Measurements from ENCODE around the gene CHN1. TPM values are rescaled to one million over a fixed set of nuclear protein-coding genes. Genes with fewer than 3 reads are reported as not detected.

The CHN1 gene
- total and polyA plus RNA-seq, 2 of the 8 experiments (the other 6 are each of a cell fraction or from before 2014, with no cell fraction given) = 54.0 to 65.7 TPM

- no peak overlapping the region for H2BK15ac ChIP-seq (ENCODE audit: low read length)
- H3K4me3 ChIP-seq (ENCODE audit: extremely low read depth in 1 of 4, insufficient read depth in 2 of 4, low read depth in 3 of 4, low read length in 4 of 4) = no peak overlapping the region
- H3K27ac ChIP-seq (ENCODE audit: low read depth, low read length) = no peak overlapping the region
- peak overlapping the region; percentile 47 for H3K23ac ChIP-seq (ENCODE audit: insufficient read length)
- peak overlapping the region; percentile 27; the same call in 1 of the 2 replicates for H2BK20ac ChIP-seq (ENCODE audit: low read length)
- DNase-seq (ENCODE audit: low read depth in 1 of 2, low spot score in 2 of 2) = no peak
- no peaks in the 10 kb centered on the region for H4K20me1 ChIP-seq (replicated peaks in 1 of 2; ENCODE audit: control insufficient read depth in 1 of 2, insufficient read depth in 2 of 2, low read length in 2 of 2)
- peaks cover 0 to 2% of the 10 kb centered on the region in 2 experiments; a peak in 1 of 4 replicates for H3K9me3 ChIP-seq (ENCODE audit: insufficient read depth in 2 of 2, low read depth in 1 of 2, low read length in 1 of 2)
- no peak overlapping the region; a peak in 1 of 7 replicates for H3K9ac ChIP-seq (replicated peaks in 1 of 4; ENCODE audit: extremely low read depth in 1 of 4, low read depth in 3 of 4, low read length in 3 of 4)
- no peaks in the 10 kb centered on the region for H3K79me1 ChIP-seq (ENCODE audit: low read depth, low read length)
- no peaks in the 10 kb centered on the region for H3K27me3 ChIP-seq (replicated peaks in 1 of 4; ENCODE audit: control insufficient read depth in 3 of 4, extremely low read depth in 1 of 4, insufficient read depth in 3 of 4, low read length in 3 of 4)
- H2BK12ac ChIP-seq (ENCODE audit: low read depth, low read length) = no peak overlapping the region
- peak overlapping the region; percentile 79; the same call in 1 of the 2 replicates for H3K18ac ChIP-seq (ENCODE audit: extremely low read depth, low read length)
- H3K14ac ChIP-seq (ENCODE audit: insufficient read length) = no peak overlapping the region
- H2AFZ ChIP-seq (ENCODE audit: low read length) = no peak overlapping the region
- peak overlapping the region; percentile 68 for H4K5ac ChIP-seq (ENCODE audit: insufficient read length, low read depth, low read length)
- H3K56ac ChIP-seq (replicated peaks; ENCODE audit: insufficient read length, low read depth, low read length) = no peak overlapping the region
- H3K4ac ChIP-seq (replicated peaks; ENCODE audit: insufficient read length, low read depth, low read length) = no peak overlapping the region
- H3K36me3 ChIP-seq (ENCODE audit: control insufficient read depth in 2 of 4, insufficient read depth in 4 of 4, low read length in 3 of 4) = peaks cover 0 to 27% (median 10%) of the 10 kb centered on the region in 4 experiments; a peak in 4 of 8 replicates
- 83% methylated on average over 7 of the region's 7 CpGs; no CpG with 5 or more reads in 1 of the 2 experiments for WGBS, 2 experiments (ENCODE audit: extremely low coverage in 1 of 2, insufficient coverage in 1 of 2, insufficient read length in 1 of 2, insufficient replicate concordance in 2 of 2, low coverage in 1 of 2, low lambda C conversion rate in 2 of 2, missing lambda C conversion rate in 1 of 2)
- H2BK5ac ChIP-seq (ENCODE audit: low read depth, low read length) = no peak overlapping the region
- ChIA-PET CTCF (ENCODE audit: partially characterized antibody) (interaction anchor here (0.7 to 1.5 kb wide), 5 partner anchors 11 to 144 kb away, joined by 3 to 6 read pairs (median 4); no protein-coding TSS in a partner anchor), POLR2A (ENCODE audit: partially characterized antibody) (no interaction called here)
- H3K79me2 ChIP-seq (ENCODE audit: control insufficient read depth in 1 of 2, insufficient read depth in 2 of 2, low read length in 2 of 2) = no peaks in the 10 kb centered on the region
- no peak overlapping the region; the same call in 1 of the 2 replicates for H4K8ac ChIP-seq (ENCODE audit: extremely low read depth, insufficient read depth, low read length)
- peaks cover 0 to 5% (median 2%) of the 10 kb centered on the region in 4 experiments; a peak in 3 of 7 replicates for H3K4me1 ChIP-seq (replicated peaks in 1 of 4; ENCODE audit: control insufficient read depth in 3 of 4, insufficient read depth in 4 of 4, low read length in 3 of 4)
- no peak overlapping the region for H2BK120ac ChIP-seq (replicated peaks; ENCODE audit: low read depth, low read length)
- no peak overlapping the region for H4K91ac ChIP-seq (replicated peaks; ENCODE audit: insufficient read length, low read length)
- H2AK5ac ChIP-seq (ENCODE audit: low read depth, low read length) = no peak overlapping the region
- H3K4me2 ChIP-seq (ENCODE audit: insufficient read depth in 1 of 2, low read depth in 2 of 2, low read length in 2 of 2) = no peak overlapping the region
- no peaks in the 10 kb centered on the region for H3K23me2 ChIP-seq (ENCODE audit: low read depth, low read length)
- FAIRE-seq = peak; percentile 39
- TF ChIP-seq RNF2 (IDR thresholded peaks at IDR 0.05; ENCODE audit: borderline replicate concordance, low read depth, low read length, missing control alignments, poor library complexity, severe bottlenecking) (no peak), PHF8 (conservative IDR thresholded peaks at IDR 0.05; ENCODE audit: low read depth, low read length) (no peak), RFX5 (IDR thresholded peaks at IDR 0.05; ENCODE audit: borderline replicate concordance, low read depth, low read length) (no peak), HDAC6 (IDR thresholded peaks at IDR 0.05; ENCODE audit: low read depth, low read length) (no peak)
Measured at GRCh38 chr2:174914853-174915760, 90.1 kb downstream of the CHN1 start.

Data from H1 (cell line).